Testis (tissue), 3 donors: ENCODE results near the gene NRG2. TPM values are rescaled to one million over a fixed set of nuclear protein-coding genes. Genes with fewer than 3 reads are reported as not detected.
A peak's percentile ranks its signal among the peaks of the same experiment; 100 is the strongest.

Source experiments
- DNase-seq: peaks from one replicate; pipeline ENCODE4 v3.0.0-alpha.2; 2019
- H3K27ac ChIP-seq, 2 donors: fragments of 200-600 bp; sonication (generic); one replicate each; pipeline ENCODE4 v1.5.1; 2019
- H3K27me3 ChIP-seq: fragments of 200-600 bp; sonication (generic); one replicate; pipeline ENCODE4 v1.5.1; 2019
- H3K36me3 ChIP-seq: fragments of 200-600 bp; sonication (generic); one replicate; pipeline ENCODE4 v1.5.1; 2017; ENCODE audit warnings: low read depth; ENCODE audit errors: missing control alignments
- H3K4me1 ChIP-seq: fragments of 200-600 bp; sonication (generic); one replicate; pipeline ENCODE4 v1.5.1; 2019
- H3K4me3 ChIP-seq, 2 donors: fragments of 200-600 bp; sonication (generic); one replicate each; pipeline ENCODE4 v1.5.1; 2017 to 2019
- H3K9me3 ChIP-seq: fragments of 200-600 bp; sonication (generic); one replicate; pipeline ENCODE4 v1.5.1; 2017
- POLR2A ChIP-seq: fragments of 450-650 bp; IDR thresholded peaks from one replicate; pipeline ENCODE4 v1.6.1; 2017; ENCODE audit warnings: antibody characterized with exemption, mild to moderate bottlenecking, moderate library complexity
- WGBS, 2 donors: methylation state at CpG; one replicate each; pipeline ENCODE4 v1.1.5; 2018; 5-methylcytosine and 5-hydroxymethylcytosine counted together
- intact Hi-C: fragments of 100-400 bp; cut with DNase I; formaldehyde crosslinking; loops from one replicate; pipeline ENCODE4 v1.15.1; 2023; ENCODE audit warnings: low total_unique reads
- polyA plus RNA-seq: library from polyadenylated mRNA; stranded (reverse); fragments of 350-450 nt; fragmentation: Illumina TruSeq; extraction: RNeasy Lipid Tissue Mini Kit (QIAGEN cat#74804); gene quantifications from one replicate; pipeline ENCODE4 v1.2.3, GENCODE V29; 2014; ENCODE audit warnings: low read depth, low replicate concordance; ENCODE audit not compliant: insufficient read depth
- total RNA-seq, 2 donors: library from RNA; depleted of rRNA; stranded (reverse); fragments of >200 nt; gene quantifications; one replicate each; pipeline ENCODE4 v1.2.3, GENCODE V29; 2016
- TF ChIP-seq, protein P1 (sequence below), 3 experiments: fragments of 450-650 bp in 2 of 3; fragments of 200-600 bp in 1 of 3; sonication (generic) in 1 of 3; IDR thresholded peaks; one replicate each; pipeline ENCODE4 v1.5.1; 2016 to 2019; ENCODE audit warnings: antibody characterized with exemption in 3 of 3, mild to moderate bottlenecking in 2 of 3, moderate library complexity in 1 of 3

NRG2 gene
- total and polyA plus RNA-seq, 3 donors from 2014 or later, result 4.8 to 23.2 (median 13.0) TPM

GRCh38 chr5:139847790-139848507 is 195.2 kb downstream of the NRG2 start:
- intact Hi-C loops, result no loop called here
- no peaks in the 10 kb centered on the region for H3K36me3 ChIP-seq
- WGBS, 2 donors, result 33 to 36% methylated on average over 24 to 105 of the region's 107 CpGs
- peaks cover 7% of the 10 kb centered on the region for H3K4me1 ChIP-seq
- H3K9me3 ChIP-seq, result no peaks in the 10 kb centered on the region
- peak overlapping the region; percentile 43 to 54 for H3K4me3 ChIP-seq
- DNase-seq, result peak; percentile 68
- TF ChIP-seq, protein P1, sequence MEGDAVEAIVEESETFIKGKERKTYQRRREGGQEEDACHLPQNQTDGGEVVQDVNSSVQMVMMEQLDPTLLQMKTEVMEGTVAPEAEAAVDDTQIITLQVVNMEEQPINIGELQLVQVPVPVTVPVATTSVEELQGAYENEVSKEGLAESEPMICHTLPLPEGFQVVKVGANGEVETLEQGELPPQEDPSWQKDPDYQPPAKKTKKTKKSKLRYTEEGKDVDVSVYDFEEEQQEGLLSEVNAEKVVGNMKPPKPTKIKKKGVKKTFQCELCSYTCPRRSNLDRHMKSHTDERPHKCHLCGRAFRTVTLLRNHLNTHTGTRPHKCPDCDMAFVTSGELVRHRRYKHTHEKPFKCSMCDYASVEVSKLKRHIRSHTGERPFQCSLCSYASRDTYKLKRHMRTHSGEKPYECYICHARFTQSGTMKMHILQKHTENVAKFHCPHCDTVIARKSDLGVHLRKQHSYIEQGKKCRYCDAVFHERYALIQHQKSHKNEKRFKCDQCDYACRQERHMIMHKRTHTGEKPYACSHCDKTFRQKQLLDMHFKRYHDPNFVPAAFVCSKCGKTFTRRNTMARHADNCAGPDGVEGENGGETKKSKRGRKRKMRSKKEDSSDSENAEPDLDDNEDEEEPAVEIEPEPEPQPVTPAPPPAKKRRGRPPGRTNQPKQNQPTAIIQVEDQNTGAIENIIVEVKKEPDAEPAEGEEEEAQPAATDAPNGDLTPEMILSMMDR (IDR thresholded peaks at IDR 0.05), result no peak
- no peak for TF ChIP-seq POLR2A
- no peaks in the 10 kb centered on the region for H3K27me3 ChIP-seq
- H3K27ac ChIP-seq, result peak overlapping the region in 1 of 2 donors; percentile 53

GRCh38 chr5:139847091-139847490 is 196.0 kb downstream of the NRG2 start:
- Histone ChIP-seq H3K36me3 (no peaks in the 10 kb centered on the region), H3K9me3 (no peaks in the 10 kb centered on the region), H3K4me1 (peaks cover 7% of the 10 kb centered on the region), H3K27me3 (no peaks in the 10 kb centered on the region), H3K4me3 (peak overlapping the region in 1 of 2 donors; percentile 43), H3K27ac (peak overlapping the region in 1 of 2 donors; percentile 53)
- no peak for TF ChIP-seq POLR2A
- TF ChIP-seq, protein P1 (IDR thresholded peaks at IDR 0.05), result no peak
- intact Hi-C loops, result no loop called here
- DNase-seq, result no peak
- 50 to 52% methylated on average over 8 to 10 of the region's 10 CpGs for WGBS, 2 donors

- Histone ChIP-seq H3K4me1 (peaks cover 7% of the 10 kb centered on the region), H3K4me3 (no peak overlapping the region), H3K27me3 (no peaks in the 10 kb centered on the region), H3K9me3 (no peaks in the 10 kb centered on the region), H3K36me3 (no peaks in the 10 kb centered on the region), H3K27ac (no peak overlapping the region)
- intact Hi-C loops, result no loop called here
- peak; percentile 54 for DNase-seq
- 56 to 73% methylated on average over 12 to 18 of the region's 18 CpGs for WGBS, 2 donors
- no peak for TF ChIP-seq POLR2A
- TF ChIP-seq, protein P1 (IDR thresholded peaks at IDR 0.05), result no peak
These were observed 197.0 kb downstream of the NRG2 start for GRCh38 chr5:139845846-139846681.

DNA sequence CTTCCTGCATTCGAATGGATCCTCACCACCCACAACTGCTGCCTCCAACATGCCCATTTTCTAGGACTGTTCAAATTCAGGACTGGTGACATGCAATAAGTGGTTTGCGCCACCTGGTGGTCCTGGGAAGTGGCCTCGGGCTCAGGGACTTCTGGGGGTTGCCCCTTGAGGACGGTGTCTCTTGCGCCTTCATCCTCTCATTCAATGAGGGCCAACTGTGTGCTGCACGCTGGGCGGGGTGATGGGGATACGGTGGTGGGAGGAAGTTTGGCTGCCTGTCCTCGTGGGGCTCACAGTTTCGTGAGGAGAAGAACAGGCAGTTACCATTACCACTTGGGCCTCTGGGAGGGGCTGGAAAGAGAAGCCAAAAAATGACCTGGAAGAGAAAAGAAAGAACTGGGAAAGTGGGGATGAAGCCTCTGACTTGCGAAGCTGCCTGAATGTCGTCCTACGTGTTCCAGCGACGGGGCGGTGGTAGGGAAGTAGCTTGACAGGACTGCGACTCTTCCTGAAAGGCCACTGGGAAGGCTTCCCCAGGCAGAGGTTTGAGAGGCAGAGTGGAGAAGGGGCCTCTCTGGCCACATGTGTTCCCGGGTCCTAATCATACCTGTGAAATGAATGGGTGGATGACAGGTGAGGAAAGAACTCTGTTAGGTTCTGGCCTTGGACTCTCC is 198.5 kb downstream of the NRG2 start:
- WGBS, 2 donors, result 52 to 59% methylated on average over 18 of the region's 18 CpGs
- Histone ChIP-seq H3K9me3 (no peaks in the 10 kb centered on the region), H3K4me3 (no peak overlapping the region), H3K27ac (no peak overlapping the region), H3K27me3 (no peaks in the 10 kb centered on the region), H3K4me1 (peaks cover 7% of the 10 kb centered on the region), H3K36me3 (no peaks in the 10 kb centered on the region)
- intact Hi-C loops, result no loop called here
- TF ChIP-seq POLR2A, result no peak
- TF ChIP-seq, protein P1 (IDR thresholded peaks at IDR 0.05), result peak; percentile 46 to 64 (median 59)
- DNase-seq, result peak; percentile 80
